Dedifferentiated amniotic fluid mesenchymal stem cell (primary cell): Measurements from ENCODE around the gene ACTN1.

Experiments
- DNase-seq: peaks from one replicate; pipeline ENCODE4 v3.0.0-alpha.2; 2016; ENCODE audit errors: extremely low spot score

ACTN1 gene

DNA sequence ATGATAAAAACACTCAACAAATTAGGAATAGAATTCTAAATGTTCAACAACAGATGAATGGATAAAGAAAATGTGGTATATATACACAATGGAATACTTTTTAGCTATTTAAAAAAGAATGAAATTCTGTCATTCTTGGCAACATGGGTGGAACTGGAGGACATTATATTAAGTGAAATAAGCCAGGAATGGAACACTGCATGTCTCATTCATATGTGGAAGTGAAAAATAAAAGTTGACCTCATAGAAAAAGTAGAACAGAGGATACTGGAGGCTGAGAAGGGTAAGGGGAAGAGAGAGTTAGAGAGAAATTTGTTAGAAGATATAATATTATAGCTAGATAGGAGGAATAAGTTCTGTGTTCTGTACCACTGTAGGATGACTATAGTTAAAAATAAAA is 150.4 kb downstream of the ACTN1 start:
- no peak for DNase-seq

DNA sequence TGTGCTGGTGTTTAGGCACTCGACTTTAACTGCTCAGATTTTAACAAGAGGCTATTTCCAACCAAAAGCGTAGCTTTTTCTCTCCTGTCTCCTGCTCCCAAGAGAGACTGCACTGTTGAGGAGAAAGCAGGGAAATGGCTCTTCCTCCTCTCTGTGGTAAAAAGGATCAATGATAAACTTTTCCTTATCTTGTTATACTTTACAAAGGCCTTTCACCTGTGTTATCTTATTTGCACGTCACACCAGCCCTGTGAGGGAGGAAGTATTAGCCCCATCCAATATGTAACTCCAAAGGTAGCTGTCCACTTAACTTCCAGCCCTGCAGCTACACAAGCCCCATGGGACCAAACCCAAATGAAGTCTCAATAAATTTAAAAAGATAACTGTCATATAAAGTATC is 153.4 kb downstream of the ACTN1 start:
- DNase-seq: no peak

DNA sequence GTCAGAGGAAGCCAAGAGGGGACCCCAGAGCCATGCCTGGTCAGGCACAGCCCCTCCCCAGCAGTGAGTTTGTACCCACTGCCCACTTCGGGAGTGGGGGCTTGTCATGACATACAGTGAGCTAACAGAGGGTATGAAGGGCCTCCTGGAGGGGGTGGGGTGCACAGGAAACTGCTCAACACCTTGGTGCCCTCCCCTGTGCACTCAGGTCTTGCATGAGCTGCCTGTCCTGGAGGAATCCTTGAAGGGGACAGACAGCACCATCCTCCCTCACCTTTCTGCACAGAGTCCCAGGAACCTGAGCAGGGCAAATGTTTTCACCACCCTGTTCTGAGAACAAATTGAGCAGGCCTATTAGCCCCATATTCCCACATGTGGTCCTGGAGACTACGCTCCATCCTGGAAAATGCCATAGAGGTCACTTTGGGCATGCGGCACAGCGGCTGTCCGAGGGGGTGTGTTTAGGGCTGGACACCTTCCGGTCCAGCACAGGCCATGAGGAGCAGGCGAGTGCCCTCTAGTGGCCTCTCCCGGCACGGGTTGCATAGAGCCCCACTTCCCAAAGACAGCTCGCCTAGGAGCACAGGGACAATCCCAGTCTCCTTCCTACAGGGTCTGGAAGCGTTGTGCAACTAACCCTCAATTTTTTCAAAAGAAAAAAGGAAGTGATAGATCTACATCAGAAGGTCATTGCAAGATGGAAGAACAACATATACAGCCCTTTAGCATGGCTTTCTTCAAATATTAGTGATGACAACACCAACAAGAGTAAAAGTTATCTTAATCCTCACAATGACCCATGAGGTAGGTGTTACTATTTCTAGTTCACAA is 154.4 kb downstream of the ACTN1 start:
- DNase-seq: peak; percentile 39

DNA sequence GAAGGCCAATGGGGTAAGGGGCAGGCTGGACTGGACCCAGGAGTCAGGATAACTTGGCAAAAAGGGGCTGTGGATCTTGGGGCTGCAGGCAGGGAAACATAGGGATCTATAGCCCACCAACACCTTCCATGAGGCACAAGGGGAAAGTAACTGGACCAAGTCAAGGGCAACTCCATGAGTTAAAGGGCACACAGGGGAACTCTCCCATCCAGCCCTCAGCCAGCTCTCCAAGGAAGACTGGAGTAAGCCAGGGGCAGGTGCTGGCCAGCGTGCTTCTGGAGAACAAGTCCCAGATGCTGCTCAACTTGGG is 154.9 kb downstream of the ACTN1 start:
- no peak for DNase-seq
